ENCODE results near the gene KAT6B. TPM values are rescaled to one million over a fixed set of nuclear protein-coding genes. Genes with fewer than 3 reads are reported as not detected.

The KAT6B gene
- polyA plus RNA-seq, 4 donors: 39.9 to 53.7 (median 45.7) TPM

DNA sequence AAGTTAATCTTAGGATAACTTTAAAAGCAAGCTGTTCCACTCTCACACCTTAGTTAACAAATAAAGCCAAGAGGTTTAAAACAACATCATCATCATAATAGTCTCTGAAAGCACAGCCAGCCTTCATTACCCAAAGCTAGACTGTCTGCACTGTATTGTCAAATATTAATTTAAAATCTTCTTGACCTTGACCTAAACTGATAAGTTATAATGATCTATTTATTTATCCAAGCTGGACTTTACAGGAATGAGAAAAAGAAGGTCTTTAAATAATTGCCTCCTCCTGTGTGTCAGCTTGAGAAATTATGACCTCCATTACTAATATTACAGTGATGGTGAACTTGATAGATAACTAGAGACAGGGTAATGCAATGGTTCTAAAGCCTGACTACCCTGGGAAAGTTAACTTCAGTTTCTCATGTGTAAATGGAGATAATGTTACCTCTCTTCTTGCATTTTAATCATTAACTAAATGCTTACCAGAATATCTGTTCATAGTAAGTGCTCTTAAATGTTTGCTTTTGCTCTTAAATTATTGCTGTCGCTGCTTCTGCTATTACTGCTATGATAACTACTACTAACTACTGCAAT is 111.0 kb downstream of the KAT6B start:
- DNase-seq (ENCODE audit: low read depth in 4 of 4, low spot score in 2 of 4): no peak

- no peak for DNase-seq (ENCODE audit: low read depth in 4 of 4, low spot score in 2 of 4)
These were observed 117.8 kb downstream of the KAT6B start for GRCh38 chr10:74944205-74944604.

- DNase-seq (ENCODE audit: low read depth in 4 of 4, low spot score in 2 of 4): no peak
These were observed 121.5 kb downstream of the KAT6B start for GRCh38 chr10:74947781-74948401.

DNA sequence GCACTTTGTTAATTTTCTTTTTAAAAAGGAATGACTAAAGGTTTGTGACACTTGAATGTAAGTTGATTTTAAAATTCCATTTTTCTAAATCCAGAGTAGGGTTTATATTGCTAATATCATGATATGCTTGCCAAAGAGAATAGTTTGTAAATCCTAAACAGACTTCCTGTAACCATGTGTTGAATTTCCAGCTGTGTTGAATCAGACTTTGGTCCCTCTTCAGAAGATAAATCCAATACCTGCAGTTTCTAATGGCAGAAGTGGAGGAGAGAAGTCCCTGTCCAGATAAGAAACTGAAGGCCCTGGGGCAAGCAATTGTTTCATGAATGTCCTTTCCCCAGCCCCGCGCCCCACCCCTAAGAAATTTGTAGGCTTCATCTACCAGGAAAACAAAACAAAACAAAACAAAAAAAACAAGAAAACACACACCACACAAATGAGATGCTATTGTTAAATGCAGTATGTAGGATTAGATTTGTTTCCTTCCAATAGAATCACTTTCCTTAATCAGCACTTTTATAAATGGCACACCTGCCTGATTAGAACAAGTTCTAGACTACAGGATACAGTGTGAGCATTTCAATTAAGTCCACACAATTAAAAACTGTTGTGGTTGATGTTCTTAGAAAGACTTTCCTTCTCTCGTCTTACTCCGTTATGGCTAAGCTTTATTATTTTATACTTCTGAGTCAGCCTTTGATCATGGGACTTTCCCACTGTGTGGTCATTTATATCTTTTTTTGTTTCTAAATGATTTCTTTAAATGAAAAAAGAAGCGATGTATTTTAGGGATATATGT is 122.8 kb downstream of the KAT6B start:
- no peak for DNase-seq (ENCODE audit: low read depth in 4 of 4, low spot score in 2 of 4)

GRCh38 chr10:74949843-74950765 is 123.7 kb downstream of the KAT6B start:
- no peak for DNase-seq (ENCODE audit: low read depth in 4 of 4, low spot score in 2 of 4)

DNA sequence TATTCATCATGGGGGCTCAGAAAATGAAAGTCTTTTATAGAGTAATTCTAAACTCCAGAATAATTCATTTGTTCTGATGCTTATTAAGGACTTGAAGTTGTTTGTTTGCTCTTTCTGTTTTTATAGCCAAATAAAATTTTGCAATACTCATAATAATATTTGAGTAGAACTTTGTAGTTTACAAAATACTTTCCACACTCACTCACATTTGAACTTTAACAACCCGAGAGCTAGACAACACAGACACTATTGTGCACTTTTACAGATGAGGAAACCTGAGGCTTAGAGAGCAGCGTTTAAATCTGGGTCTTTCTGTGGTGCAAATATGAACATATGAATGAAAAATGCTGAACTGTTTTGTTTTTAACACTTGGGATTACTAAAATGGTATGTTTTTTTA is 126.8 kb downstream of the KAT6B start:
- no peak for DNase-seq (ENCODE audit: low read depth in 4 of 4, low spot score in 2 of 4)

DNA sequence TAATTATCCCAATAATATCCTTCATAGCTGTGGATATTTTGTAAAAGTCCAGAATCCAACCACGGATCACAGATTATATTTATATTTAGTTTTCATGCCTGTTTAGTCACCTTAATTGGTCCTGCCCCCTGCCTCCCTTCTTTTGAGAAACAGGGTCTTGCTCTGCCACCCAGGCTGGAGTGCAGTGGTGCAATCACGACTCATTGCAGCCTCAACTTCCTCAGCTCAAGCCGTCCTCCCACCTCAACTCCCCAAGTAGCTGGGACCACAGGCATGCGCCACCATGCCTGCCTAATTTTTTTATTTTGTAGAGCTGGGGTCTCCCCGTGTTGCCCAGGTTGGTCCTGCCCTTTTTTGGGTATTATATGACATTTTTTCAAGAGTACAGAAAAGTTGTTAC is 129.4 kb downstream of the KAT6B start:
- DNase-seq (ENCODE audit: low read depth in 4 of 4, low spot score in 2 of 4): no peak

DNA sequence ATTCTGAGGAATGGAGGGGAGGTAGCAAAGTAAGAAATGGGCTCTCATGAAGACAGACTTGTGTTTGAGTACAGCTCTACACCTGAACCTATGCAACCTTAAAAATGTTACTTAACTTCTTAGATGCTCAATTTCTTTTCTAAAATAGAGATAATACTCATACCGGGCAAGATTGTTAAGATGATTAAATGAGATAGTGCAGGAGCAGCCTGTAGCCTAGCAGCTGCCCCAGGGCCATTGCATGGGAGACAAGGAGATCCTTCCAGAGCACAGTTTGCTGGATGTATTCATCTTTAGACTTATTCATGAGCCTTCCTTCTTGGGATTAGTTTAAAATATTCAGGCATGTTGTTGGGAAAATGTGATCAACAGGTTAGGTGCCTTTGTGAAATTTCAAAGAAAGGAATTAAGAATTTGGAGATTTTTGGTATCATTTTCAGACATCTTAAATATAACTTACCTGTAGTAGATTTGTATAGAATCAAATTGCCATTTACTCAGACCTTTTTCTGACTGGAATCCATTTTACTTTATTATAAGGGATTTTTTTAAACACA is 130.2 kb downstream of the KAT6B start:
- DNase-seq (ENCODE audit: low read depth in 4 of 4, low spot score in 2 of 4): no peak

DNA sequence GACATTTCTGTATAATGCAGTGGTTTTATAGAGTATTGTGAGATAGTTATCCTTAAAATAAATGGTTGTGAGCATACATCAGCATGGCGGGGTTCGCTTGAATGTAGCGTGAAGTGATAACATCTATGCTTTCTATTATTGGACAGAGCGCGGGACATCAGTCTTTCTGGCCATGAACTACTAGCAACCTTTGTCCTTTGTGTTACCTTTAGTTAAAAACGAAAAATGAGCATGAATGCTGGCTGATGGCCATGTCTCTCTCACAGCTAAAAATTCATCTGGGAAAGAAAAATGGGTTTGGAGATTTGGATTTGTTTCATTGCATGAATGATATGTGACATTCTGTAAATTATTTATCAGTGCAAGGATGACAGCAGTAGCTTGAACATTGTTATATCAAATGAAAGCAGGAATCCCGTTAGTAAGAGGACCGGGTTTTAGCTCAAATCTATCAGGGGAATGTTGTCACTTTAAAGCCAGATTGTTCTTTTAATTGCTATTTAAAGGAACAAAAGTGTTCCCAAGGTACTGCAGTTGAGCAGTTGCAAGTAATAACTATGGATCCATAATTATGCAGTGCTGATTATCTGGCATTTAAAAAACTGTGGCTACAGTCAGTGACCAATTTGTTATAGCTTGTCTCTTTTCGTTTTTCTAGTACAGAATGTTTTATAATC is 131.0 kb downstream of the KAT6B start:
- DNase-seq (ENCODE audit: low read depth in 4 of 4, low spot score in 2 of 4): no peak

DNA sequence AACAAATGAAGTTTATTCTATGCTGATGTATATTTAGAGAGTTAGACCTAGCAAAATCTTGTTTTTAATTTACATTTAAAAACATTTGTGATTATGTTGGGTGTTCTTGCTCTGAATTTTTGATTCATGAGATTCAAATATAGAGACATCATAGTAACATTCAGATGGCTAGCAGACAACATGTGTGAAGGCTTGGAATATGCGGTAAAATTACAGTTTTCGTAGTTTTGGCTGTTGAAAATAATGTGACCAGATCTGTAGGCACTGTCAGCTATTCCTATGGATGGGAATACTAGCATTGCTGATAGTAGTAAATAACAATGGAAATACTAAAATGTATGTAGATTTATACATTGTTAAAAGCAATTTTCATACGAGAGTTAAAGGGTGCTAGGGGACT is 131.9 kb downstream of the KAT6B start:
- no peak for DNase-seq (ENCODE audit: low read depth in 4 of 4, low spot score in 2 of 4)

DNA sequence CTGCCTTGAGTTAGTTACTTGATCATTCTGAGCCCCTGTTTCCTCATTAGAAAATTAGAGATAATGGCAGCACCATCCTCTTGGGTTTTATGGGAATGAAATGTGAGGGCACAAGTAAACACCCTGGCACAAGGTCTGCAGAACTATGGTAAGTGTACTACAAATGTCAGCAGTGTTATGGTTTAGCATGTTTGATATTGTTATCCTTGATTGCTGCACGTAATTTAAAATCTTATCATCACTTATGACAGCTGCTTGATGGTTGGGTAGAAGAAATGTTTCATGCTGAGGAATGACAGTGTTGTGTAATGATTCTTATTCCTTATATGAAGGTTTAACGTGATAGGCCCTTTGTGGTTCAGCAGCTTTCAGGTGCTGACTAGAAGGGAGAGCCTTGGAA is 134.3 kb downstream of the KAT6B start:
- DNase-seq (ENCODE audit: low read depth in 4 of 4, low spot score in 2 of 4): no peak

DNA sequence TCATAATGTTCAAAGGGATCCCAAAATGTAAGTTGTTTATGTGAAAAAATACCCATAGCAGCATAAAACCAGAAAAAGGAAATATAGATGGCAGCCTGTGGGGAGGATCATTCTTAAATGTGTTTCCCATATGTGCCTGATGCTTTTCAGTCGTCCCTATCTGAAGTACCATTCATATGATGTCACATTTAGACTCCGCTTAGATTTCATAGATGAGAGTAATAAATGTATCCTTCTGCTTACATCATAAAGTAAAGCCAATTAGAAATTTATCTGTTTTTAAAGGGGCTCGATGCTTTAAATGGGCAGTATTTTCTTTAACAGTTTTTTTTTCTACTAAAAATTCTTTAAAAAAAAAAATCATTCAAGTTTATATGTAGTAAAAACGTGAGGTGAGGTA is 136.1 kb downstream of the KAT6B start:
- no peak for DNase-seq (ENCODE audit: low read depth in 4 of 4, low spot score in 2 of 4)

DNA sequence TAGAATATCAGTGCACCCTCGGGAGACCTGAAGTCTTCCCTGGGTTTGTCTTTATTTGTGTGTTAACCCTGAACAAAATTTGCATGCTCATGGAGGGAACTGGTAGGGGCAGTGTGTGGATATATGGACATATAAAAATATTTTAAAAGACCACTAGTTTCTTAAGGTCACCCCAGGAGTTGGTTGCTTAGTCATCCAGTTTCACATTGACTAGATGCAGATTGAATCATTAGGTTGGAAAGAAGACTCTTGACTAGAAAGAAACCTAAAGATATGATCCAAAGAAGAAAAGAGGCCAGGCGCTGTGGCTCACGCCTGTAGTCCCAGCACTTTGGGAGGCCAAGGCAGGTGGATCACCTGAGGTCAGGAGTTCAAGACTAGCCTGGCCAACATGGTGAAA is 137.1 kb downstream of the KAT6B start:
- no peak for DNase-seq (ENCODE audit: low read depth in 4 of 4, low spot score in 2 of 4)

DNA sequence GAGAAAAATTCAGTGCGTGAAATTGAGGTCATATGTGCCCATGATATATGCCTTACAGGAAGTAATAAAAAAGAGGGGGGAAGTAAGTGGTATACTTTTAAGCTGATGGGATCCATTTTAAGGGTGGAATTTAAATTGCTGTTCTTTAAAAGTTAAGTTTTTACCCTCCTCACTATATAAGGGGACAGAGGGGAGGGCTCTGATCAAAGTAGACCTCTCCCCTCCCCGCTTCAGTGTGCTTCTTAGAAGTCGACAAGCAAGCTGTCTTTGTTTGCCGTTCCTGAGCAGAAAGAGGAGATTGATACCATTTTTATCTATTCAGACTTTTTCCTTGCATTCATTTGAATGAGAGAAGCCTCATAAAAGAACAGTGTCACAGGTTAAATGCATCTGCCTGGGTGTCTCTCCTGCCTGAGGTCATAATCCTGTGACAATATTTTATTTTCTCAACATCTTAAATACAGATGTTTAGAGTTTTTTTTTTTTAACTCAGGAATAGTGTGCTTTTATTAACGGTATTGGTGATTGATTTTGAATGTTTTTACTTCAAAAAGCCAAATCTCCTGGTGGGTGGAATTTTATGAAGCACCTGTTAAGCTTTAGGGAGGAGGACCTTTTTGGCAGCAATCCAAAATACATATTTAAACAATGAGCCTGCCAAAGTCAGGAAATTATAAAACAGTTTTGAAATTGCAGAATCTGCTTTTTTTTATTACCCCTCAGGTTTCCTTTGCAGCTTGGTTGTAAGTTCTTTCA is 141.7 kb downstream of the KAT6B start:
- no peak for DNase-seq (ENCODE audit: low read depth in 4 of 4, low spot score in 2 of 4)

- no peak for DNase-seq (ENCODE audit: low read depth in 4 of 4, low spot score in 2 of 4)
These were observed 142.3 kb downstream of the KAT6B start for GRCh38 chr10:74968667-74969061.

DNA sequence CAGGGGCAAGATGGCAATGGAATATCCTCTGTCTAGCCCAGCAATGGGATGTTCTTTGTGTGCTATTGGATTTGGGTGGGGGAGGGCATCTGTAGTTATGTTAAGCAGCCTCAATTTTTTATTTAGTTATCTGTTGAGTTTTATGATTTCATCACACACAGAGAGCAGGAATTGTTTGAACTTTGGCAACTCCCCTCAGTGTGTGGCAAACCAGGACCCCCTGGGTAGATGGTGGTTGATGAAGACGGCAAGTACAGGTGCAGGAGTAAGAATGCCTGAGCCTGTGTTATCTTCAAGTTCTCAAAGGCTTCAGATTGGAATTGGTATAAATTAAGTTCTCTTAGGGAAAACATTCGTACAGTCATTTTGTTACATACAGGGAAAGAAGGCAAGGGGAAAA is 142.7 kb downstream of the KAT6B start:
- DNase-seq (ENCODE audit: low read depth in 4 of 4, low spot score in 2 of 4): no peak

DNA sequence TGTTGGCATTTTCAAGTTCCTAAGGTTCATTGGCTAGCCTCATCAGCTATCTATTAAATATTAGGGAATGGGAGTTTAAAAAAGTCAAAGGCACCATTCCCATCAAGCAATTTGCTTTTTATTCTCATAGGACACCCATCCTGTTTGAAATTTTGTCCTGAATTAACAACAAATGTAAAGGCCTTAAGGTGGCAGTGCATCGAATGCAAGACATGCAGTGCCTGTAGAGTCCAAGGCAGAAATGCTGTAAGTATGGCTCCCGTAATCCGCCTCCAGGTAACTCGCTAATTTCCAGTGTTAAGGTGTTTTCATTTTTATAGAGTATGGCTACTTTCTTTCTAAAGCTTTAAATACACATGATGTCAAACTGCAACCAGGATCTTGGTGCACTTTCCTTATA is 143.1 kb downstream of the KAT6B start:
- DNase-seq (ENCODE audit: low read depth in 4 of 4, low spot score in 2 of 4): no peak

GRCh38 chr10:74973741-74974392 is 147.5 kb downstream of the KAT6B start:
- DNase-seq (ENCODE audit: low read depth in 4 of 4, low spot score in 2 of 4): no peak

DNA sequence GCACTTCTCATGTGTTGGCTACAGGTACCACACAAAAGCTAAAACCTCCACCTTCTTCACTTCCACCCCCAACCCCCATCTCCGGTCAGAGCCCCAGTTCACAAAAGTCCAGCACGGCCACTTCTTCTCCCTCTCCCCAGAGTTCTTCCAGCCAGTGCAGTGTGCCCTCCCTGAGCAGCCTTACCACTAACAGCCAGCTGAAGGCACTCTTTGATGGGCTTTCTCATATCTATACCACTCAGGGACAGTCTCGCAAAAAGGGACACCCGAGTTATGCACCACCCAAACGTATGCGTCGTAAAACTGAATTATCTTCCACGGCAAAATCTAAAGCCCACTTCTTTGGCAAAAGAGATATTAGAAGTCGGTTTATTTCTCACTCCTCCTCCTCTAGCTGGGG is 149.4 kb downstream of the KAT6B start:
- DNase-seq (ENCODE audit: low read depth in 4 of 4, low spot score in 2 of 4): no peak

All from left renal cortex interstitium (tissue), 4 donors.